Measurements from ENCODE around the gene DNAAF9.

DNA sequence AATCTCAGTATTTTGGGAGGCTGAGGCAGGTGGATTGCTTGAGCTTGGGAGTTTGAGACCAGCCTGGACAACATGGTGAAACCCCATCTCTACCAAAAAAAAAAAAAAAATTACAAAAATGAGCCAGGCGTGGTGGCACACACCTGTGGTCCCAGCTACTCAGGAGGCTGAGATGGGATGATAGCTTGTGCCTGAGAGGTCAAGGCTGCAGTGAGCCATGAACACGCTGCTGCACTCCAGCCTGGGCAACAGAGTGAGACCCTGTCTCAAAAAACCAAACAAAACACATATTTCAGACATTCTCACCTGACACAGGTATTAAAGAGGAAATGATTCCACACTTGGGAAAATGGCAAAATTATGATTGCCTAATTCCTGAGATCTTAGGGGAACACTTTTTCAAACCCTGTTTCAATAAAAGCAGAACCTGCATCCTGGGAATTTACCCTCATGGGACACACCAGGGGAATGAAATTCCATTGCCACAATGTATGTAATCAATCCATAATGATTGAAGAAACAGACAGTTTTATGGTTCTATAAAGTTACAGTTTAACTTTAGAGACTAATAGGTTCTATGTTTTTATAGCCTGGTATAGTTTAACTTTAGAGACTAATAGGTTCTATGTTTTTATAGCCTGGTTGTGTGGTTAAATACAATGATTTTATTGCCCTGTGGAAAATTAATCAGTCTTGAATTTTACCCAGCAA is 29.6 kb upstream of the DNAAF9 start:
- TF ChIP-seq, protein P1, sequence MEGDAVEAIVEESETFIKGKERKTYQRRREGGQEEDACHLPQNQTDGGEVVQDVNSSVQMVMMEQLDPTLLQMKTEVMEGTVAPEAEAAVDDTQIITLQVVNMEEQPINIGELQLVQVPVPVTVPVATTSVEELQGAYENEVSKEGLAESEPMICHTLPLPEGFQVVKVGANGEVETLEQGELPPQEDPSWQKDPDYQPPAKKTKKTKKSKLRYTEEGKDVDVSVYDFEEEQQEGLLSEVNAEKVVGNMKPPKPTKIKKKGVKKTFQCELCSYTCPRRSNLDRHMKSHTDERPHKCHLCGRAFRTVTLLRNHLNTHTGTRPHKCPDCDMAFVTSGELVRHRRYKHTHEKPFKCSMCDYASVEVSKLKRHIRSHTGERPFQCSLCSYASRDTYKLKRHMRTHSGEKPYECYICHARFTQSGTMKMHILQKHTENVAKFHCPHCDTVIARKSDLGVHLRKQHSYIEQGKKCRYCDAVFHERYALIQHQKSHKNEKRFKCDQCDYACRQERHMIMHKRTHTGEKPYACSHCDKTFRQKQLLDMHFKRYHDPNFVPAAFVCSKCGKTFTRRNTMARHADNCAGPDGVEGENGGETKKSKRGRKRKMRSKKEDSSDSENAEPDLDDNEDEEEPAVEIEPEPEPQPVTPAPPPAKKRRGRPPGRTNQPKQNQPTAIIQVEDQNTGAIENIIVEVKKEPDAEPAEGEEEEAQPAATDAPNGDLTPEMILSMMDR (IDR thresholded peaks at IDR 0.05) = no peak
- TF ChIP-seq EP300 (IDR thresholded peaks at IDR 0.05) (no peak), POLR2A (IDR thresholded peaks at IDR 0.05) (no peak), POLR2AphosphoS5 (IDR thresholded peaks at IDR 0.05) (no peak)

Data from sigmoid colon (tissue), 4 donors.